Liver (tissue), 9 donors: ENCODE data around the gene DNM3. TPM values are rescaled to one million over a fixed set of nuclear protein-coding genes. Genes with fewer than 3 reads are reported as not detected.

ENCODE experiments used
- DNase-seq: peaks from one replicate; pipeline ENCODE4 v3.0.0-alpha.2; 2017; ENCODE audit warnings: low spot score
- H3K27ac ChIP-seq, 2 donors: one replicate each; pipeline ENCODE4 v1.7.0; 2013; ENCODE audit warnings: inconsistent platforms in 2 of 2, low read length in 2 of 2, control low read depth in 1 of 2, low read depth in 1 of 2, mild to moderate bottlenecking in 1 of 2
- H3K27me3 ChIP-seq, 4 donors: one replicate each; pipeline versions ENCODE4 v1.6.1 to v1.7.0; 2013; ENCODE audit warnings: low read length in 3 of 4, inconsistent platforms in 1 of 4, mild to moderate bottlenecking in 1 of 4, moderate library complexity in 1 of 4; ENCODE audit not compliant: control insufficient read depth in 4 of 4, insufficient read depth in 4 of 4
- H3K36me3 ChIP-seq, 4 donors: one replicate each; pipeline versions ENCODE4 v1.6.1 to v1.7.0; 2013; ENCODE audit warnings: low read length in 3 of 4, mild to moderate bottlenecking in 3 of 4, low read depth in 1 of 4, moderate library complexity in 1 of 4; ENCODE audit not compliant: control insufficient read depth in 4 of 4, insufficient read depth in 3 of 4
- H3K4me1 ChIP-seq, 4 donors: one replicate each; pipeline versions ENCODE4 v1.6.1 to v1.7.0; 2013; ENCODE audit warnings: low read length in 3 of 4, mild to moderate bottlenecking in 3 of 4, moderate library complexity in 1 of 4; ENCODE audit not compliant: control insufficient read depth in 4 of 4, insufficient read depth in 4 of 4
- H3K4me3 ChIP-seq, 3 donors: one replicate each; pipeline versions ENCODE4 v1.6.1 to v1.7.0; 2013; ENCODE audit warnings: low read length in 3 of 3, control low read depth in 1 of 3, low read depth in 1 of 3, mild to moderate bottlenecking in 1 of 3
- H3K9ac ChIP-seq, 2 donors: one replicate each; pipeline ENCODE4 v1.7.0; 2013; ENCODE audit warnings: low read length in 2 of 2, mild to moderate bottlenecking in 2 of 2, moderate library complexity in 2 of 2, control low read depth in 1 of 2, low read depth in 1 of 2
- H3K9me3 ChIP-seq, 4 donors: one replicate each; pipeline versions ENCODE4 v1.6.1 to v1.7.0; 2013; ENCODE audit warnings: low read length in 3 of 4; ENCODE audit not compliant: control insufficient read depth in 4 of 4
- EGR1 ChIP-seq, 2 donors: IDR thresholded peaks; 2 replicates each; pipeline ENCODE4 v1.6.1; 2016 to 2018; ENCODE audit warnings: antibody characterized with exemption in 2 of 2, low read depth in 2 of 2
- FOXA1 ChIP-seq: IDR thresholded peaks from 2 replicates; pipeline ENCODE4 v1.6.1; 2016; ENCODE audit warnings: antibody characterized with exemption
- FOXA2 ChIP-seq: IDR thresholded peaks from 2 replicates; pipeline ENCODE4 v1.6.1; 2016; ENCODE audit warnings: antibody characterized with exemption
- HNF4A ChIP-seq, 2 donors: conservative IDR thresholded peaks; 2 replicates each; pipeline ENCODE4 v1.6.1; 2016; ENCODE audit warnings: antibody characterized with exemption in 2 of 2, mild to moderate bottlenecking in 2 of 2
- HNF4G ChIP-seq: IDR thresholded peaks from 2 replicates; pipeline ENCODE4 v1.6.1; 2016; ENCODE audit warnings: antibody characterized with exemption
- JUND ChIP-seq, 2 donors: IDR thresholded peaks; 2 replicates each; pipeline ENCODE4 v1.6.1; 2016; ENCODE audit warnings: antibody characterized with exemption in 2 of 2
- NR2F2 ChIP-seq: IDR thresholded peaks from 2 replicates; pipeline ENCODE4 v1.6.1; 2016; ENCODE audit warnings: antibody characterized with exemption
- RAD21 ChIP-seq, 2 donors: IDR thresholded peaks; 2 replicates each; pipeline ENCODE4 v1.6.1; 2016; ENCODE audit warnings: antibody characterized with exemption in 2 of 2, mild to moderate bottlenecking in 2 of 2
- RXRA ChIP-seq, 2 donors: IDR thresholded peaks; 2 replicates each; pipeline ENCODE4 v1.6.1; 2017 to 2018; ENCODE audit warnings: antibody characterized with exemption in 2 of 2, mild to moderate bottlenecking in 1 of 2
- SP1 ChIP-seq: IDR thresholded peaks from 2 replicates; pipeline ENCODE4 v1.6.1; 2018; ENCODE audit warnings: antibody characterized with exemption, mild to moderate bottlenecking
- TAF1 ChIP-seq: conservative IDR thresholded peaks from 2 replicates; pipeline ENCODE4 v1.6.1; 2016; ENCODE audit warnings: antibody characterized with exemption, mild to moderate bottlenecking
- YY1 ChIP-seq: IDR thresholded peaks from 2 replicates; pipeline ENCODE4 v1.6.1; 2016; ENCODE audit warnings: antibody characterized with exemption, mild to moderate bottlenecking
- WGBS: extraction: QIAGEN DNeasy Blood & Tissue Kit; methylation state at CpG from one replicate; pipeline ENCODE4 v1.1.7; 2013; 5-methylcytosine and 5-hydroxymethylcytosine counted together
- polyA plus RNA-seq, 2 donors: library from polyadenylated mRNA; stranded (reverse) in 1 of 2; unstranded in 1 of 2; fragments of 200-250 nt in 1 of 2; fragments of >200 nt in 1 of 2; fragmentation: Nextera tagmentation in 1 of 2; extraction: Ambion mirVana in 1 of 2; gene quantifications; one replicate each; pipeline versions ENCODE4 v1.2.1 to v1.2.3, GENCODE V29; 2013 to 2015
- total RNA-seq, 2 donors: library from RNA; depleted of rRNA; stranded (reverse); fragments of >200 nt; gene quantifications; one replicate each; pipeline ENCODE4 v1.2.3, GENCODE V29; 2014
- TF ChIP-seq, protein P1 (sequence below): IDR thresholded peaks from 2 replicates; pipeline ENCODE4 v1.6.1; 2016; ENCODE audit warnings: antibody characterized with exemption, mild to moderate bottlenecking
- TF ChIP-seq, protein P2 (sequence below): IDR thresholded peaks from 2 replicates; pipeline ENCODE4 v1.6.1; 2016; ENCODE audit warnings: antibody characterized with exemption
- TF ChIP-seq, protein P3 (sequence below): IDR thresholded peaks from 2 replicates; pipeline ENCODE4 v1.6.1; 2016; ENCODE audit warnings: antibody characterized with exemption
- TF ChIP-seq, protein P4 (sequence below): IDR thresholded peaks from 2 replicates; pipeline ENCODE4 v1.6.1; 2016; ENCODE audit warnings: antibody characterized with exemption
- TF ChIP-seq, protein P5 (sequence below): fragments of 150-350 bp; IDR thresholded peaks from 2 replicates; pipeline ENCODE4 v1.5.1; 2017; ENCODE audit warnings: improper control_type of control experiment, low read depth, low read length; ENCODE audit not compliant: missing input control
- donor health status: healthy.
- donor health status: healthy.
- donor health status: healthy.
- donor health status: healthy.
- donor health status: healthy.

DNM3 gene
- total and polyA plus RNA-seq, 4 donors = 0.08 to 3.2 (median 1.0) TPM

DNA sequence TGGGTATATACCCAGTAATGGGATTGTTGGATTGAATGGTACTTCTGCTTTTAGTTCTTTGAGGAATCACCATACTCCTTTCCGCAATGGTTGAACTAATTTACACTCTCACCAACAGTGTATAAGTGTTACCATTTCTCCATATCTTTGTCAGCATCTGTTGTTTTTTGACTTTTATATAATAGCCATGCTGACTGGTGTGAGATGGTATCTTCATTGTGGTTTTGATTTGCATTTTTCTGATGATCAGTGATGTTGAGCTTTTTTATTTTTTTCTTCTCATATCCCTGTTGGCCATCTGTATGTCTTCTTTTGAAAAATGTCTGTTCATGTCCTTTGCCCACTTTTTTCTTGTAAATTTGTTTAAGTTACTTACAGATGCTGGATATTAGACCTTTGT lies 14.1 kb downstream of the DNM3 start:
- no peak for DNase-seq
- Histone ChIP-seq H3K4me1 (peaks cover 0 to 1% (median 0%) of the 10 kb centered on the region in 4 donors), H3K4me3 (no peak overlapping the region), H3K27ac (no peak overlapping the region), H3K27me3 (no peaks in the 10 kb centered on the region), H3K9ac (no peak overlapping the region), H3K36me3 (no peaks in the 10 kb centered on the region), H3K9me3 (peaks cover 0 to 9% (median 3%) of the 10 kb centered on the region in 4 donors)
- WGBS = 95% methylated on average over 1 of the region's 1 CpG
- no peak for TF ChIP-seq EGR1 (IDR thresholded peaks at IDR 0.05; ENCODE audit: low read depth in 2 of 2)

DNA sequence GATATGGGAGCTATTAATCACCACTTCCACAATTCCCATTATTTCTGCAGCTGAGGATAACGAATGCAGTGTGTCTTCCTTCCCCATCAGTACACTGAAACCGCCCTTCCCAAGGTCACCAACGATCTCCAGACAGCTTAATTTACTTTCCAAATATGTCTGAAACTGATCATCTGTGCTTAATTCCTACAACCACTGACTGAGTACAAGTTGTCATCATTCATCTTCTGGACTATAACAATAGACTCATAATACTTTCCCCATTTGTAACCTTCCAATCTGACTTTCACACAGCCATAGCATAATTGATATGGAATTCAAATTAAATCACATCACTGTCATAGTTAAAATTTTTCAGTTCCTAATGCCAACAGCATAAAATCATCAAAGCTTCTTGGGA lies 17.4 kb downstream of the DNM3 start:
- no peak overlapping the region for H3K27ac ChIP-seq
- no peaks in the 10 kb centered on the region for H3K4me1 ChIP-seq
- DNase-seq = no peak
- TF ChIP-seq, protein P1, sequence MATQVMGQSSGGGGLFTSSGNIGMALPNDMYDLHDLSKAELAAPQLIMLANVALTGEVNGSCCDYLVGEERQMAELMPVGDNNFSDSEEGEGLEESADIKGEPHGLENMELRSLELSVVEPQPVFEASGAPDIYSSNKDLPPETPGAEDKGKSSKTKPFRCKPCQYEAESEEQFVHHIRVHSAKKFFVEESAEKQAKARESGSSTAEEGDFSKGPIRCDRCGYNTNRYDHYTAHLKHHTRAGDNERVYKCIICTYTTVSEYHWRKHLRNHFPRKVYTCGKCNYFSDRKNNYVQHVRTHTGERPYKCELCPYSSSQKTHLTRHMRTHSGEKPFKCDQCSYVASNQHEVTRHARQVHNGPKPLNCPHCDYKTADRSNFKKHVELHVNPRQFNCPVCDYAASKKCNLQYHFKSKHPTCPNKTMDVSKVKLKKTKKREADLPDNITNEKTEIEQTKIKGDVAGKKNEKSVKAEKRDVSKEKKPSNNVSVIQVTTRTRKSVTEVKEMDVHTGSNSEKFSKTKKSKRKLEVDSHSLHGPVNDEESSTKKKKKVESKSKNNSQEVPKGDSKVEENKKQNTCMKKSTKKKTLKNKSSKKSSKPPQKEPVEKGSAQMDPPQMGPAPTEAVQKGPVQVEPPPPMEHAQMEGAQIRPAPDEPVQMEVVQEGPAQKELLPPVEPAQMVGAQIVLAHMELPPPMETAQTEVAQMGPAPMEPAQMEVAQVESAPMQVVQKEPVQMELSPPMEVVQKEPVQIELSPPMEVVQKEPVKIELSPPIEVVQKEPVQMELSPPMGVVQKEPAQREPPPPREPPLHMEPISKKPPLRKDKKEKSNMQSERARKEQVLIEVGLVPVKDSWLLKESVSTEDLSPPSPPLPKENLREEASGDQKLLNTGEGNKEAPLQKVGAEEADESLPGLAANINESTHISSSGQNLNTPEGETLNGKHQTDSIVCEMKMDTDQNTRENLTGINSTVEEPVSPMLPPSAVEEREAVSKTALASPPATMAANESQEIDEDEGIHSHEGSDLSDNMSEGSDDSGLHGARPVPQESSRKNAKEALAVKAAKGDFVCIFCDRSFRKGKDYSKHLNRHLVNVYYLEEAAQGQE = no peak
- TF ChIP-seq NR2F2 (no peak), SP1 (no peak), FOXA1 (no peak), RXRA (IDR thresholded peaks at IDR 0.05) (no peak), HNF4A (conservative IDR thresholded peaks at IDR 0.05) (no peak)
- no peak overlapping the region for H3K9ac ChIP-seq
- H3K36me3 ChIP-seq = no peaks in the 10 kb centered on the region
- no peaks in the 10 kb centered on the region for H3K27me3 ChIP-seq
- H3K9me3 ChIP-seq = peaks cover 0 to 9% (median 3%) of the 10 kb centered on the region in 4 donors
- no peak overlapping the region for H3K4me3 ChIP-seq
- whole genome bisulfite sequencing = 70% methylated on average over 3 of the region's 3 CpGs

DNA sequence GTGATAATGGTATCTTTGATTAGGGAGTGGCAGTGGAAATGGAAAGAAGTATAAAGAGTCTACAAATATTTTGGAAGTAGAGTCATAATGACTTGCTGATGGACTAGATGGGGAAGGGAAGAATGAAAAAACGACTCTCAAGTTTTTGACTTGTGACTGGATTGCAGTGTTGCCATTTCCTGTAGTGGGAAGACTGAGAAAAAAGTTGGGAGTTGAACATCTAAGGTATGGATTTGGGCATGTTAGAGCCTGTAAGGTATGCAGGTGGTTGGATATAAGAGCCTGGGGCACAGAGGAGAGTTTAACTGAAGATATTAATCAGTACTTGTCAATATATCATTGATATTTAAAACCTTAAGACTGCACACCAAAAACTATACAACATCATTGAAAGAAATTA lies 19.4 kb downstream of the DNM3 start:
- Histone ChIP-seq H3K9ac (no peak overlapping the region), H3K9me3 (peaks cover 0 to 9% (median 3%) of the 10 kb centered on the region in 4 donors), H3K4me3 (no peak overlapping the region), H3K36me3 (no peaks in the 10 kb centered on the region), H3K27ac (no peak overlapping the region), H3K27me3 (no peaks in the 10 kb centered on the region), H3K4me1 (no peaks in the 10 kb centered on the region)
- DNase-seq = no peak
- TF ChIP-seq RAD21 (IDR thresholded peaks at IDR 0.05) (no peak), TAF1 (no peak), JUND (IDR thresholded peaks at IDR 0.05) (no peak), HNF4G (no peak), YY1 (no peak), FOXA2 (no peak), HNF4A (conservative IDR thresholded peaks at IDR 0.05) (no peak), NR2F2 (no peak), FOXA1 (no peak)
- TF ChIP-seq, protein P1 = no peak
- TF ChIP-seq, protein P2, sequence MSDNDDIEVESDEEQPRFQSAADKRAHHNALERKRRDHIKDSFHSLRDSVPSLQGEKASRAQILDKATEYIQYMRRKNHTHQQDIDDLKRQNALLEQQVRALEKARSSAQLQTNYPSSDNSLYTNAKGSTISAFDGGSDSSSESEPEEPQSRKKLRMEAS = no peak
- TF ChIP-seq, protein P3, sequence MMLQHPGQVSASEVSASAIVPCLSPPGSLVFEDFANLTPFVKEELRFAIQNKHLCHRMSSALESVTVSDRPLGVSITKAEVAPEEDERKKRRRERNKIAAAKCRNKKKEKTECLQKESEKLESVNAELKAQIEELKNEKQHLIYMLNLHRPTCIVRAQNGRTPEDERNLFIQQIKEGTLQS = no peak
- TF ChIP-seq, protein P4, sequence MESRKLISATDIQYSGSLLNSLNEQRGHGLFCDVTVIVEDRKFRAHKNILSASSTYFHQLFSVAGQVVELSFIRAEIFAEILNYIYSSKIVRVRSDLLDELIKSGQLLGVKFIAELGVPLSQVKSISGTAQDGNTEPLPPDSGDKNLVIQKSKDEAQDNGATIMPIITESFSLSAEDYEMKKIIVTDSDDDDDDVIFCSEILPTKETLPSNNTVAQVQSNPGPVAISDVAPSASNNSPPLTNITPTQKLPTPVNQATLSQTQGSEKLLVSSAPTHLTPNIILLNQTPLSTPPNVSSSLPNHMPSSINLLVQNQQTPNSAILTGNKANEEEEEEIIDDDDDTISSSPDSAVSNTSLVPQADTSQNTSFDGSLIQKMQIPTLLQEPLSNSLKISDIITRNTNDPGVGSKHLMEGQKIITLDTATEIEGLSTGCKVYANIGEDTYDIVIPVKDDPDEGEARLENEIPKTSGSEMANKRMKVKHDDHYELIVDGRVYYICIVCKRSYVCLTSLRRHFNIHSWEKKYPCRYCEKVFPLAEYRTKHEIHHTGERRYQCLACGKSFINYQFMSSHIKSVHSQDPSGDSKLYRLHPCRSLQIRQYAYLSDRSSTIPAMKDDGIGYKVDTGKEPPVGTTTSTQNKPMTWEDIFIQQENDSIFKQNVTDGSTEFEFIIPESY = no peak
- TF ChIP-seq, protein P5, sequence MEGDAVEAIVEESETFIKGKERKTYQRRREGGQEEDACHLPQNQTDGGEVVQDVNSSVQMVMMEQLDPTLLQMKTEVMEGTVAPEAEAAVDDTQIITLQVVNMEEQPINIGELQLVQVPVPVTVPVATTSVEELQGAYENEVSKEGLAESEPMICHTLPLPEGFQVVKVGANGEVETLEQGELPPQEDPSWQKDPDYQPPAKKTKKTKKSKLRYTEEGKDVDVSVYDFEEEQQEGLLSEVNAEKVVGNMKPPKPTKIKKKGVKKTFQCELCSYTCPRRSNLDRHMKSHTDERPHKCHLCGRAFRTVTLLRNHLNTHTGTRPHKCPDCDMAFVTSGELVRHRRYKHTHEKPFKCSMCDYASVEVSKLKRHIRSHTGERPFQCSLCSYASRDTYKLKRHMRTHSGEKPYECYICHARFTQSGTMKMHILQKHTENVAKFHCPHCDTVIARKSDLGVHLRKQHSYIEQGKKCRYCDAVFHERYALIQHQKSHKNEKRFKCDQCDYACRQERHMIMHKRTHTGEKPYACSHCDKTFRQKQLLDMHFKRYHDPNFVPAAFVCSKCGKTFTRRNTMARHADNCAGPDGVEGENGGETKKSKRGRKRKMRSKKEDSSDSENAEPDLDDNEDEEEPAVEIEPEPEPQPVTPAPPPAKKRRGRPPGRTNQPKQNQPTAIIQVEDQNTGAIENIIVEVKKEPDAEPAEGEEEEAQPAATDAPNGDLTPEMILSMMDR = no peak
- 59% methylated on average over 1 of the region's 1 CpG for WGBS
